HG02938 (cell line): Measurements from ENCODE around the gene COL27A1.

Experiments used
- ATAC-seq: cut with Tn5 transposase; IDR thresholded peaks from one replicate; pipeline ENCODE4 v1.9.1; 2021; ENCODE audit warnings: mild to moderate bottlenecking, moderate library complexity; ENCODE audit not compliant: unreplicated experiment

COL27A1 gene

GRCh38 chr9:114166103-114166470 lies 10.8 kb downstream of the COL27A1 start:
- no peak for ATAC-seq

DNA sequence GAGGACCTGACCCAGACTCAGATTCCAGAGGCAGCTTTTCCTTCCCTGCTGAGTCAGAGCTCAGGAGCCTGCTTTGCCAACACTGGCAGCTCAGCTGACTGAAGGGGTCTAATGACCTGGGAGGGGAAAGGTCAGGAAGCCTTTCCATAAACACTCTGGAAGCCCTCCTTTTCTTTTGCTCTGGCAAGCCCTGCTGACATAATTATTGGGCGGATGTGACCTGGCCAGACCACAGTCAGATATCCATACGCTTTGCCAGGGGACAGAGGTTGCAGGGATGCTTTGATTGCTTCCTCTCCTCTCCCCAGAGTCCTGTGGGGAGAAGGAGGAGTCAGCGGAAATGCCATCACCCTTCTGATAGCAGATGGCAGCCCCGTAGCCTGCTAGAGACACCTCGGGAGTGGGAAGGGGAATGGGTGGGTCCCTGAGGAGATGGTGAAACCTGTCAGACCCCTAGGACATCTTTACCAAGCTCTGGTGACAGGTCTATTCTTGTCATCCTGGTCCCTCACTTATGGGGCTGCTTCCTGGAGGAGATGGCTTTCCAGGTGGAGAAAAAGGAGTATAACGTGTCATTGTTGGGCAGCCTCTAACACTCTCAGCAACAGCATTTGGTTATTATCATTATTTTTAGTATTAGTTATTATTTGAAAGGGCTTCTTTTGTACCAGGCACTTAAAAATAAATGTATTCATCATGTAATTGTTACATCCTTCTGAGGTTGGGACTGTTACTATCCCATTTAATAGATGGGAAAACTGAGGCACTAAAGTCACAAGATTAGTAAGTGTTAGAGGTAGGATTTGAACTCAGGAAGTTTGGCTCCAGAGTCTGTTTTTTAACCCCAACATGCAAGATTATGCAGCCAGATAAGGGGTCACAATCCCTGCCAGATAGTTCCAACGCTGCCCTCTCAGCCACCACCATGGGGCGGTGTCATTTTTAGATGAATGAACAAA lies 11.6 kb downstream of the COL27A1 start:
- no peak for ATAC-seq

DNA sequence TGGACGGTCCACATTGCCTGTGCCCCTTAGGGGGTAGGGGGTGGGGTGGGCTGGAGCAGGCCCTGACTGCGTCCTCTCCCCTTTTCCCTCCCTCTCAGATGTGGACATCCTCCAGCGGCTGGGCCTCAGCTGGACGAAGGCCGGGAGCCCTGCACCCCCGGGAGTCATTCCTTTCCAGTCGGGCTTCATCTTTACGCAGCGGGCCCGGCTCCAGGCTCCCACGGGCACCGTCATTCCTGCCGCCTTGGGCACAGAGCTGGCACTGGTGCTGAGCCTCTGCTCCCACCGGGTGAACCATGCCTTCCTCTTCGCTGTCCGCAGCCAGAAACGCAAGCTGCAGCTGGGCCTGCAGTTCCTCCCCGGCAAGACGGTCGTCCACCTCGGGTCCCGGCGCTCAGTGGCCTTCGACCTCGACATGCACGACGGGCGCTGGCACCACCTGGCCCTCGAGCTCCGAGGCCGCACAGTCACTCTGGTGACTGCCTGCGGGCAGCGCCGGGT lies 12.3 kb downstream of the COL27A1 start:
- ATAC-seq: no peak

DNA sequence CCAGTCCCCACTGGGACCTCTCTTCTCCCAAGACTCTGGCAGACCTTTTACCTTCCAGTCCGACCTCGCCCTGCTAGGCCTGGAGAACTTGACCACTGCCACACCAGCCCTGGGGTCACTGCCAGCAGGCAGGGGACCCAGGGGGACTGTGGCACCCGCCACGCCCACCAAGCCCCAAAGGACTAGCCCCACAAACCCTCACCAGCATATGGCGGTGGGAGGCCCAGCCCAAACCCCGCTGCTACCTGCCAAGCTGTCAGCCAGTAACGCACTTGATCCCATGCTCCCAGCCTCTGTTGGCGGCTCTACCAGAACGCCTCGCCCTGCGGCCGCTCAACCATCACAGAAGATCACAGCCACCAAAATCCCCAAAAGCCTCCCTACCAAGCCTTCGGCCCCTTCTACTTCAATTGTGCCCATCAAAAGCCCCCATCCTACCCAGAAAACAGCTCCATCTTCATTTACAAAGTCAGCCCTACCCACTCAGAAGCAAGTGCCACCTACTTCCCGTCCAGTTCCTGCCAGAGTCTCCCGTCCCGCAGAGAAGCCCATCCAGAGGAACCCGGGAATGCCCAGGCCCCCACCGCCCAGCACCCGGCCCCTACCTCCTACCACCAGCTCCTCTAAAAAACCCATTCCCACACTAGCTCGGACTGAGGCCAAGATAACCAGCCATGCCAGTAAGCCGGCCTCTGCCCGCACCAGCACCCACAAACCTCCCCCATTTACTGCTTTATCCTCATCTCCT lies 13.1 kb downstream of the COL27A1 start:
- ATAC-seq: no peak

DNA sequence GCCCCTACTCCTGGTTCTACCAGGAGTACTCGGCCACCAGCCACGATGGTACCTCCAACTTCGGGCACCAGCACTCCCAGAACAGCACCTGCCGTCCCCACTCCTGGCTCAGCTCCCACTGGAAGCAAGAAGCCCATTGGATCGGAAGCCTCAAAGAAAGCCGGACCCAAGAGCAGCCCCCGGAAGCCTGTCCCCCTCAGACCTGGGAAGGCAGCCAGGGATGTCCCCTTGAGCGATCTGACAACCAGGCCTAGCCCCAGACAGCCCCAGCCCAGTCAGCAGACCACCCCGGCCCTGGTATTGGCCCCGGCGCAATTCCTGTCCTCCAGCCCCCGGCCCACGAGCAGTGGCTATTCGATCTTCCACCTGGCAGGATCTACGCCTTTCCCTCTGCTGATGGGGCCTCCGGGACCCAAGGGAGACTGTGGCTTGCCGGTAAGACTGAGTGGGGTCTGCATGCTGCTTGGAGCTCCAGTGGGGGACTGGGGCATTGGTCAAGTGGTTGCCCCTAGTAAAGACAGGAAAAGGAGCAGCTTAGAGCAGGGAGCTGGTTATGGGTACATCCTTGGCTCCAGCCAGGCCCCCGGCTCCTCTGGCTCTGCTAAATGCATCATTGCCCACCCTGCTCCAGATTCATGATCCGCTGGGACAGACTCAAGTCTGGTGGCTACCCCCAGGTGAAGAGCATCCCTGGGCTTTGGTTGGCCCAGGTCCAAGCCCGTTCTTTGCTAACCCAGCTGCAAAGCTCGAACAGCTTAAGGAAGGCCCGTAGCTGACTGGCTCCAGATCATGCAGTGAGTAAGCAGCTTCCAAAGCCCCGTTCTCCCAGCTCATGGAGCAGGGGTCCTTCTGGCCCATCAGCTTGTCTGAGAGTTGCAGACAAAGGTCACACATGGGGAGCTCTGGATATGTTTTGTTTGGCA lies 14.0 kb downstream of the COL27A1 start:
- no peak for ATAC-seq

- ATAC-seq: no peak
These were observed 14.8 kb downstream of the COL27A1 start for GRCh38 chr9:114169952-114170770.

- ATAC-seq: no peak
These were observed 15.6 kb downstream of the COL27A1 start for GRCh38 chr9:114170771-114171461.

- no peak for ATAC-seq
These were observed 16.2 kb downstream of the COL27A1 start for GRCh38 chr9:114171500-114171899.

DNA sequence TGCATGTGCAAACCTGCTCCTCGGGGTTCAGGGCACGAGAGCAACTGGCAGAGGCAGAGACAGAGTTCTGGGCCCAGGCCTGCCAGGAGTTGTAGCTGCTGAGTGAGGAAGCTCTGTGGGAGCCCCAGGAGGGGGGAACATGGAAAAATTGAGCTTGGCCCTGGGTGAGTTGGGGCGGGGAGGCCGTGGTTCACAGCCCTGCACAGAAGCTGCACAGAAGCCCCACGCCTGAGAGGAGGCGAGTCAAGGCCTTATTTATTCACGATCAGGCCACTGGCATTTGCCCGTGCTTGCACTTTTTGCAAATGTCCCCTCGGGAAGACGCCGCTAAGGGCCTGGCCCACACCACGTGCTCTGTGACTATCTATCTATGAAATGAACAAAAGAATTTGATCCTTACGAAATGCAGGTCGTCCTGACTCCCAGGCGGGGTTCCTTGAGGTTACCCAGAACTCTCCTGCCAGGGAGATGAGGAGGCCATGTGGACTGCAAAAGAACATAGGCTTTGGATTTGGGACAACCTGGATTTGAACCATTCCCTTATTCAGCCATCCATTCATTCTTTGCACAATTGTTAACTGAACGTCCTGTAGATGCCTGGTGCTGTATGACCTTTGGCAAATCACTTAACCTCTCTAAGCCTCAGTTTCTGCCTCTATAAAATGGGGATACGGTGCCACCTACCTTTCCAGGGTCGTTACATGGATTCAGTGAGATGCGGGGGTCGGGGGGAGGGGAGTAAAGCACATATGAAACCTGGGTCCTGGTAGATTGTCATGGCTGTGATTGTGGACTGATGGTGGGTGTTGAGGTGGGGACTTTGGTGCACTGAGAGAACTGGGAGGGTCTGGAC lies 17.9 kb downstream of the COL27A1 start:
- ATAC-seq: no peak

DNA sequence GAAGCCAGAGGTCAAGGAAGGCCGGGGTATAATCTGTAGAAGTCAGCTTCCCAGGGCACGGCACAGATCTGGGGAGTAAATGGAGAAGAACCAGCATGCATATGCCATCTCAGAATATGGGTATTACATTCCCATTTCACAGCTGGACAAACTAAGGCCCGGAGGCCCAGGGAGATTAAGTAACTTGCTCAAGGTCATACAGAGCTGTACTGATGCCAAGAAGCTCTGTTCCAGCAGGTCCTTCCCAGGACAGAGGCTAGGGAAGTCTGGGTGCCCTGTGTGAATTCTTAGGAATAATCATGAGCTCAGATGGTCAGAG lies 19.2 kb downstream of the COL27A1 start:
- no peak for ATAC-seq

DNA sequence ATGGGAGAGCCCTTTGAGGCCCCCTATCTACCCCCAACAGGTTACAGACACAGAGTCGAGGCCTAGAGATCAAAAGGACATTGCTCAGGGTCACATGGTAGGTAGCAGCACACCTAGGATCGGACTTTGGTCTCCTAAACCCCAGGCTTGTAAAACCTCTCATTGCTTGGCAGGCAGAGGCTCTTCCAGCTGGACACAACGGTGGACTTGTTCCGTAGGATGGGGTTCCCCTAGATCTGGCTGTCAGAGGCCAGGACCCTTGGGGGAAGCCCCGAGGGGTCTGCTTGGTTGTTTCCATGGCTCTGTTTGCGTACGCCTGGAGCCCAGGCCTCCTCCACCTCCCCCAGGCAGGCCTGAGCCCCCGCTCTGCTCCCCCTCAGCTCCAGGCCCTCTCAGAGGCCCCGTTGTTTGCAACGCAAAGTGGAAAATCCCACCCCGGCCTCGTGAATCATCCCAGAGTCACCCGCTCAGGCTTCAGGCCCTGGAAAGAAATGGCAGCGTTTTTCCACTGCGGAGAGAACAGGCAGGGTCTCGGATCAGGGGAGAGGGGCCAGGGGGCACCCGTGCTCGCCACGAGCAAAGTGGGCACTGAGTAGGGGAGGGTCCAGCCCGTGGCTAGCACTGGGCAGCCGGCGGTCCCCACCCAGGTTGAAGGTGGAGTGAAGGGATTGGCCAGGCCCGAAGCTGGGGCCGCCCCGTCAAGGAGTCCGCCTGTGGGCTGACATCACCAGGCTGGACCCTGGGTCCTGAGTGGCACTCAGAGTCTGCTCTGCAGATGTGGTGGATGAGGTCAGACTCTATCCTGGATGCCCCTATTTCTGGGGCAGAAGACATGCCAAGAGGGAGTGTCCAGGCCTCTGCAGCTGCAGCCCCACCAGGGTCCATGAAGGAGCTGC lies 19.8 kb downstream of the COL27A1 start:
- no peak for ATAC-seq

GRCh38 chr9:114176624-114177291 lies 21.4 kb downstream of the COL27A1 start:
- ATAC-seq: no peak

GRCh38 chr9:114177423-114178064 lies 22.2 kb downstream of the COL27A1 start:
- no peak for ATAC-seq

GRCh38 chr9:114178076-114178475 lies 22.7 kb downstream of the COL27A1 start:
- ATAC-seq: no peak

DNA sequence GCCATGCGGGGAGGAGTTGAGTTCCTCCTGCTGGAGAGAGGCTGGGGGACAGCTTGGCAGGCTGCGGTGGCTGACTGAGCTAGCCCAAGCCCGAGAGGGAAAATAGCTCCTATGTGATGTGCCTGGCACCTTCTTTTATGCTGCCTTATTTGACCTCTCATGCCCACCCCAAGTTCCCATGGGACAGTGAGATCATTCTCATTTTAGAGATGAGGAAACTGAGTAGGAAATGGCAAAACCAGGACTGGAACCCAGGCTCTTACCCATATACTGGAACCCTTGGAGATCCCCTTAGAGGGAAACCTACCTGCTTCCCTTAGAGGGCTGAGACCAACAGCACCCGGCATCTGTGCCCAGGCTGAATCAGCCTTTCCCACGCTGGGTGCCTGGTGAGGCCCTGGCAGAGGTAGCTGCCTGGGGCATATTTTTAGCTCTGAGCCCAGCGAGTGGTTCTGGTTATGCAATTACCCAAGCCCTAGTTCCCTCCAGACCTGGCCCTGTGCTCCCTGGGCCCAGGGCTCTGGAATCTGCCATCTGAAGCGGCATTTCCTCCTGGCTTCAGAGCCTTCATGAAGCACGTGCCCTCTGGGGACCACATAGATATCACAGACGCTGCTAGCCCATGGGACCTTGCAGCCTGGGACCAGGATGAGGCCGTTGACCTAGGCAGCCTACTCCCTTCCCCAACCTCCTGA lies 23.6 kb downstream of the COL27A1 start:
- ATAC-seq: no peak

GRCh38 chr9:114179516-114179915 lies 24.2 kb downstream of the COL27A1 start:
- ATAC-seq: no peak
